NCI-H1105 treated with DMSO at 0.1 percent for 48 hours (cell line): ENCODE data around the gene ABR.
"Not testable (repeated sequence)": the region's sequence is repeated elsewhere in the genome, so short reads cannot be mapped to it uniquely, and the experiment has no call there.

Experiments
- DNase-seq: peaks from one replicate; lab custom pipeline; 2025; lab: John Stamatoyannopoulos, UW

ABR gene

GRCh38 chr17:983921-984320, 195.9 kb downstream of the ABR start:
- DNase-seq: no peak

GRCh38 chr17:981292-981658, 198.5 kb downstream of the ABR start:
- no peak for DNase-seq

- peak; percentile 76 for DNase-seq
Observed at GRCh38 chr17:980406-981291, 199.1 kb downstream of the ABR start.

- DNase-seq: peak; percentile 47
Observed at GRCh38 chr17:979539-980405, 200.0 kb downstream of the ABR start, which contains the start of gene NXN. Gene NXN, minus strand, starts transcription at chr17:979776.

GRCh38 chr17:979212-979538, 200.6 kb downstream of the ABR start:
- DNase-seq: no peak

- no peak for DNase-seq
Observed at GRCh38 chr17:978103-979093, 201.4 kb downstream of the ABR start.

GRCh38 chr17:977166-977565, 202.6 kb downstream of the ABR start:
- no peak for DNase-seq

- DNase-seq: no peak
Observed at GRCh38 chr17:976312-976711, 203.5 kb downstream of the ABR start.

GRCh38 chr17:975371-975915, 204.3 kb downstream of the ABR start:
- no peak for DNase-seq

GRCh38 chr17:974778-975177, 205.0 kb downstream of the ABR start:
- DNase-seq: not testable (repeated sequence)

GRCh38 chr17:973053-973452, 206.7 kb downstream of the ABR start:
- DNase-seq: no peak

- DNase-seq: not testable (repeated sequence)
Observed at GRCh38 chr17:971861-972260, 207.9 kb downstream of the ABR start.

GRCh38 chr17:970364-970763, 209.4 kb downstream of the ABR start:
- no peak for DNase-seq

GRCh38 chr17:969811-970355, 209.9 kb downstream of the ABR start:
- DNase-seq: no peak

GRCh38 chr17:968812-969730, 210.7 kb downstream of the ABR start:
- no peak for DNase-seq

GRCh38 chr17:967122-967521, 212.7 kb downstream of the ABR start:
- DNase-seq: no peak

GRCh38 chr17:965311-965989, 214.3 kb downstream of the ABR start:
- DNase-seq: no peak

- no peak for DNase-seq
Observed at GRCh38 chr17:964876-965275, 214.9 kb downstream of the ABR start.

- DNase-seq: no peak
Observed at GRCh38 chr17:962670-963069, 217.1 kb downstream of the ABR start.

- no peak for DNase-seq
Observed at GRCh38 chr17:962166-962565, 217.6 kb downstream of the ABR start.
